DND-41 (cell line): ENCODE data around the gene ARHGAP26.

Experiments
- ATAC-seq: fragments of 200-7000 bp; cut with Tn5 transposase; 3 replicates; pipeline ENCODE4 v1.9.1; 2021; ENCODE audit warnings: low read depth; ENCODE audit not compliant: insufficient read depth
- DNase-seq: peaks from one replicate; pipeline ENCODE4 v3.0.0-alpha.2; 2020
- H2AFZ ChIP-seq: 2 replicates; pipeline ENCODE4 v1.6.0; 2012; ENCODE audit warnings: low read depth, low read length
- H3K27ac ChIP-seq: 2 replicates; pipeline ENCODE4 v1.5.1; 2012; ENCODE audit warnings: low read length, inconsistent platforms
- H3K27me3 ChIP-seq: fragments of 200-600 bp; sonication (generic); 2 replicates; pipeline ENCODE4 v1.6.0; 2012; ENCODE audit warnings: low read length, mild to moderate bottlenecking, inconsistent platforms; ENCODE audit not compliant: insufficient read depth, poor library complexity
- H3K36me3 ChIP-seq: 2 replicates; pipeline ENCODE4 v1.5.1; 2012; ENCODE audit warnings: low read length, inconsistent platforms; ENCODE audit not compliant: insufficient read depth
- H3K4me1 ChIP-seq: 2 replicates; pipeline ENCODE4 v1.5.1; 2012; ENCODE audit warnings: mild to moderate bottlenecking, low read length; ENCODE audit not compliant: insufficient read depth
- H3K4me2 ChIP-seq: 2 replicates; pipeline ENCODE4 v1.6.0; 2012; ENCODE audit warnings: mild to moderate bottlenecking, moderate library complexity, low read length, inconsistent platforms; ENCODE audit not compliant: insufficient read depth
- H3K4me3 ChIP-seq, 2 experiments: fragments of 200-600 bp in 1 of 2; shearing (Covaris generic) in 1 of 2; 2 replicates each; pipeline ENCODE4 v1.5.1; 2012 to 2016; ENCODE audit warnings: inconsistent platforms in 2 of 2, low read length in 2 of 2, mild to moderate bottlenecking in 2 of 2, low read depth in 1 of 2, moderate library complexity in 1 of 2
- H3K79me2 ChIP-seq: 2 replicates; pipeline ENCODE4 v1.6.0; 2012; ENCODE audit warnings: low read length, inconsistent platforms; ENCODE audit not compliant: insufficient read depth
- H3K9ac ChIP-seq: 2 replicates; pipeline ENCODE4 v1.6.0; 2012; ENCODE audit warnings: low read depth, mild to moderate bottlenecking, inconsistent platforms, low read length, moderate library complexity
- H3K9me3 ChIP-seq: 2 replicates; pipeline ENCODE4 v1.5.1; 2012; ENCODE audit warnings: low read length, moderate library complexity, mild to moderate bottlenecking, inconsistent platforms; ENCODE audit not compliant: insufficient read depth, severe bottlenecking
- H4K20me1 ChIP-seq: 2 replicates; pipeline ENCODE4 v1.6.0; 2012; ENCODE audit warnings: low read length; ENCODE audit not compliant: insufficient read depth
- EZH2 ChIP-seq: IDR thresholded peaks from 3 replicates; pipeline ENCODE4 v1.6.1; 2012; ENCODE audit warnings: borderline replicate concordance, low read depth, mild to moderate bottlenecking, moderate library complexity, low read length, inconsistent platforms; ENCODE audit not compliant: severe bottlenecking
- TF ChIP-seq, protein P1 (sequence below): IDR thresholded peaks from 2 replicates; pipeline ENCODE4 v1.5.1; 2012; ENCODE audit warnings: borderline replicate concordance, low read length, moderate library complexity, mild to moderate bottlenecking; ENCODE audit not compliant: poor library complexity, severe bottlenecking; ENCODE audit errors: extremely low read depth

ARHGAP26 gene

DNA sequence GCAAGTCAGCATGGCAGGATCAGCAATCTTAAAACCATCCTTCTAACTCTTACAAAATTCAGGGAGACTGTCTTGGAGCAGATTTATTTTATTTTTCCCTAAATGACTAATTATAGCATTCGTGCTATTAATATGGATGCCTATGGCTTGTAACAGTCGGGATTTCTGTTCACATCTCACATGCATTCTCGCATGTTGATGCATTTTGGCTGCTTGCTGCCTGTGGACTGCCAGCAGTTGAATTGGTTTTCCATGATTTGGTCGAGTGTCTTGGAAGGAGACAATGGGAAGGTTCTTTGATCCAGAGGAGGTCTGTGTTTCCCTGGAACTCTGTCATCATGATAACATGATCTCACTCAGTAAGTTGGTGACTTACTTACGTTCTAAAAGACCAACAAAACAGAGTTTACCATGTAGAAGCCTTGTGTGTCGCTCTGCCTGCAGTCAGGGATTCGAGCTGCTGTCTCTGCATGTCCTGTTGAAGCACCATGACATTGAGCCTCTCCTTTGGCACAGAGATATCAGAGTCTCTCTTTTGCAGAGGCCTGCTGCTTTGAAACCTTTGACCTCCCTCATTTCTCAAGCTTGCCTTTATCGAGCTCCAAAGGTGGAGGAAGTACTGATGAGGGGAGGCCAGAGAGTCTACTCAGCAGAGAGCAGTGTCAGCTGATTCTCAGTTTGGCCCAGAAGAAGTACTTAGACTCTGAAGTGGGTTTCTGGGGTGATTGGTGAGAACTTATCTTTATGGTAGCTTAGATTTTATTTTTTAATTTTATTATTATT, 82.4 kb downstream of the ARHGAP26 start:
- peaks cover 15% of the 10 kb centered on the region for H3K79me2 ChIP-seq
- H3K36me3 ChIP-seq: no peaks in the 10 kb centered on the region
- H4K20me1 ChIP-seq: peaks cover 10% of the 10 kb centered on the region; the same call in 1 of the 2 replicates
- H2AFZ ChIP-seq: no peak overlapping the region
- no peak overlapping the region for H3K4me3 ChIP-seq
- no peaks in the 10 kb centered on the region for H3K4me1 ChIP-seq
- no peak overlapping the region for H3K9ac ChIP-seq
- DNase-seq (no peak), ATAC-seq (no peak)
- H3K27me3 ChIP-seq: no peaks in the 10 kb centered on the region
- no peaks in the 10 kb centered on the region for H3K9me3 ChIP-seq
- TF ChIP-seq, protein P1, sequence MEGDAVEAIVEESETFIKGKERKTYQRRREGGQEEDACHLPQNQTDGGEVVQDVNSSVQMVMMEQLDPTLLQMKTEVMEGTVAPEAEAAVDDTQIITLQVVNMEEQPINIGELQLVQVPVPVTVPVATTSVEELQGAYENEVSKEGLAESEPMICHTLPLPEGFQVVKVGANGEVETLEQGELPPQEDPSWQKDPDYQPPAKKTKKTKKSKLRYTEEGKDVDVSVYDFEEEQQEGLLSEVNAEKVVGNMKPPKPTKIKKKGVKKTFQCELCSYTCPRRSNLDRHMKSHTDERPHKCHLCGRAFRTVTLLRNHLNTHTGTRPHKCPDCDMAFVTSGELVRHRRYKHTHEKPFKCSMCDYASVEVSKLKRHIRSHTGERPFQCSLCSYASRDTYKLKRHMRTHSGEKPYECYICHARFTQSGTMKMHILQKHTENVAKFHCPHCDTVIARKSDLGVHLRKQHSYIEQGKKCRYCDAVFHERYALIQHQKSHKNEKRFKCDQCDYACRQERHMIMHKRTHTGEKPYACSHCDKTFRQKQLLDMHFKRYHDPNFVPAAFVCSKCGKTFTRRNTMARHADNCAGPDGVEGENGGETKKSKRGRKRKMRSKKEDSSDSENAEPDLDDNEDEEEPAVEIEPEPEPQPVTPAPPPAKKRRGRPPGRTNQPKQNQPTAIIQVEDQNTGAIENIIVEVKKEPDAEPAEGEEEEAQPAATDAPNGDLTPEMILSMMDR: no peak
- H3K27ac ChIP-seq: no peak overlapping the region
- H3K4me2 ChIP-seq: no peak overlapping the region

- H3K4me1 ChIP-seq: no peaks in the 10 kb centered on the region
- no peaks in the 10 kb centered on the region for H3K9me3 ChIP-seq
- H3K36me3 ChIP-seq: no peaks in the 10 kb centered on the region
- no peak for ATAC-seq
- no peak overlapping the region for H3K4me2 ChIP-seq
- H4K20me1 ChIP-seq: peaks cover 10% of the 10 kb centered on the region; the same call in 1 of the 2 replicates
- no peaks in the 10 kb centered on the region for H3K27me3 ChIP-seq
- H3K27ac ChIP-seq: no peak overlapping the region
- H3K9ac ChIP-seq: no peak overlapping the region
- no peak overlapping the region for H3K4me3 ChIP-seq
- no peak overlapping the region for H2AFZ ChIP-seq
- no peak for TF ChIP-seq EZH2
- TF ChIP-seq, protein P1: no peak
- H3K79me2 ChIP-seq: peaks cover 14% of the 10 kb centered on the region
- no peak for DNase-seq
These were observed 83.5 kb downstream of the ARHGAP26 start for GRCh38 chr5:142853682-142854081.

DNA sequence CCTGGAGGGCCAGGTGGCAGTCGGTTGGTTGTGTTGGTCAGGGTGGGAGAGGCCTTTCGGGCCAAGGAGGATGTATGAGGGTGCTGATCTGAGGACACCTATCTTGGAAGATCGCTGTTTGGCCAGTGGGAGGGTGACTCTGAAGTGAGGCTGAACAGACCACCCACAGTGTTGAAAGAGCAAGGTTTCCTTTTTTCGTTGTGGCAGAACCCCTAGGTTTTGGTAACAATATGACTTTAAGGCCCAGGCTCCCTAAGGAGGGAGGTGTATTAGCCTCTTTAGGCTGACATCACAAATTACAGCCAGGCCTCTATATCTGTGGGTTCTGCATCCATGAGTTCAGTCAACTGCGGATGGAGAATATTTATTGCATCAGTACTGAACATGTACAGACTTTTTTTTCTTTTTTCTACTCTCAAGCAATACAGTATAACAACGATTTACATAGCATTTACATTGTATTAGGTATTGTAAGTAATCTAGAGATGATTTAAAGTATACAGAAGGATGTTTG, 86.1 kb downstream of the ARHGAP26 start:
- TF ChIP-seq, protein P1: no peak
- no peak for TF ChIP-seq EZH2
- no peak overlapping the region for H3K27ac ChIP-seq
- H3K36me3 ChIP-seq: no peaks in the 10 kb centered on the region
- H2AFZ ChIP-seq: no peak overlapping the region
- no peak overlapping the region for H3K9ac ChIP-seq
- ATAC-seq (no peak), DNase-seq (no peak)
- H3K79me2 ChIP-seq: peaks cover 11% of the 10 kb centered on the region; the same call in 1 of the 2 replicates
- no peak overlapping the region for H3K4me2 ChIP-seq
- peaks cover 14% of the 10 kb centered on the region for H3K4me1 ChIP-seq
- no peaks in the 10 kb centered on the region for H3K27me3 ChIP-seq
- H3K9me3 ChIP-seq: no peaks in the 10 kb centered on the region
- H4K20me1 ChIP-seq: peaks cover 12% of the 10 kb centered on the region; the same call in 1 of the 2 replicates
- H3K4me3 ChIP-seq: no peak overlapping the region
